GM10248 (cell line): ENCODE results near the gene MB.

Experiments
- CTCF ChIA-PET: fragments of 300-600 bp; sonication (Branson Sonifier 250); formaldehyde crosslinking; extraction: SDS; loops from one replicate; lab custom pipeline; 2021; ENCODE audit warnings: antibody characterized with exemption; lab: Yijun Ruan, JAX
- POLR2A ChIA-PET: fragments of 350-650 bp; sonication (Branson Sonifier 250); formaldehyde crosslinking; extraction: SDS; loops from one replicate; lab custom pipeline; 2020; ENCODE audit warnings: antibody characterized with exemption; lab: Yijun Ruan, JAX
- DNase-seq: peaks from one replicate; pipeline ENCODE4 v3.0.0; 2012; ENCODE audit errors: extremely low spot score
- TF ChIP-seq, protein P1 (sequence below): IDR thresholded peaks from 2 replicates; pipeline ENCODE4 v1.5.1; 2012; ENCODE audit warnings: mild to moderate bottlenecking, low read depth; ENCODE audit errors: extremely low read depth, missing control alignments, control extremely low read depth

MB gene

DNA sequence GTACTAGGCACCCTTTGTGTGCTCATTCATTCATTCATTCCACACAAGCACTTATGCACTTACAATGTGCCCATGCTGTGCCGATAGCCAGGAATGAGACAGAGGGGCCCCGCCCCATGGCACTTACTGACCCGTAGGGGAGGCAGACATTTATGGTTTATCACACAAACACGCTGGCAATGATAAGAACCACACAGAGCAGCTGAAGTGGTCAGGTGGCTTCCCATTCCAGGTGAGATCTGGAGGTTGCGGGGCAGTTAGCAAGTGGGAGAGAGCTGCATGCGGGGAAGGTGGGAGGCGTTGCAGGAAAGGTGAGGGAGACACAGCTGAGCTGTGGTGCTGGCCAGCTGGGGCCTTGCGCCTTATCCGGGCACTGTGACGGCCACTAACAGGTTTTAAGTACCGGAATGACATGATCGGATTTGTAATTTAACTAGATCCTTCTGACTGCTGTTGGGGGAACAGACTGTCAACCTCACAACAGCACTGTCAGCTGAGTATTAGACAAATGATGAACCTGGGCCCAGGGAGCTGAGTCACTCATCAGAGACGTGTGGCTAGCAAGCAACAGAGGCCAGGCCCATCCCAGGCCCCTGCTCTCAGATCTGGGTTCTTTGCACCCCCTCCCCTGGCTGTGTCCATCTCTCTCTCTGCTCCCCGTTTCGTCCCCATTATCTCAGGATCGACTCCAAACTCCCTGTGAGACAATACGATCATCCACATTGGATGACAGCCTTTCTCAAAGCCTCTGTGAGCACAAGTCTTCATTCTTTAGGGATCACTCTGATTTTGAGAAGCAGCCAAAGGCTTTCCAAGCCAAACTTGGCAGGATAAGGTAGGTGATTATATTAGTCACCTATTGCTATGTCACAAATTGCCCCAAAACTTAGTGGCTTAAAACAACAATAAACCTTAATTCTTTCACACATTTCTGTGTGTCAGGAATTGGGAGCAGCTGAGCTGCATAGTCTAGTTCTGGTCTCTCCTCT, 48.1 kb downstream of the MB start:
- CTCF ChIA-PET = interaction anchor here (1.9 to 2.0 kb wide), 3 partner anchors 14 to 218 kb away, joined by 5 to 10 read pairs (median 6); no protein-coding TSS in a partner anchor

DNA sequence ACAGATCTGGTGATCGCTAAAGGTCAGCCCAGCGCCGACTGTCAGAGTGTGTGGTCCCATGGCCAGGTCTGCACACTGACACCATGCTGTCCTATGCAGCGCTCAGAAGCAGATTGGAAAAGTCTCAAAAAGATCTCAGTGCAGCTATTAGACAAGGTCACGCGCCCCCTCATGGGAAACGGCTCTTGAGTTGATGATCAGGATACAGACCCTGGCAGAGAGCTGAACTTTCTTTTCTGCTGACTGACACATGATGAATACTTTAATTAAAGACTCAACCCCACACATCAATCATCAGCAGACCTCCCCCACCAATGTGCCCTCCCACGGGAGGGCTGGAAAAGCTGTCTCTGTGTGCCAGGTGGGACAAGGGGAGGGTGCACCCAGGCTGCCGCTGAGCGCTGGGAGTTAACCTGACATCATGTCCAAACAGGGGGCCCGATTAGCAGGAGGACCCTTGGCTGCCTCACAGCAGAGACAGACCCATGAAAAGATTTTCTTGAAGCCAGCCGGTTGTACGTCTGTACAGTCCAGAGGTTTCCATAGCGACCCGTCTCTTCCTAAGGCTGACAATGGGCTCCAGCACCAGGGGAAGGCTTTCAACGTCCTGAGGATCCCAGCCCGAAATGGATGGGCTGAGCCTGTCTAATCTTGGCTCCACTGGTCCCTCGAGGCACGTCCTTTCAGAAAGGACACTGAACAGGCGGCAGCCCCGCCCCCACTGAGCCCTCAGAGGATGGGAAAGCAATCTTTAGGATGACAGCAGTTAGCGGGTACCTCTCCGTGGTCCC, 49.6 kb downstream of the MB start:
- CTCF ChIA-PET = interaction anchor here (1.9 kb wide), 1 partner anchor 216 kb away, joined by 6 read pairs; no protein-coding TSS in a partner anchor
- DNase-seq = no peak
- TF ChIP-seq, protein P1, sequence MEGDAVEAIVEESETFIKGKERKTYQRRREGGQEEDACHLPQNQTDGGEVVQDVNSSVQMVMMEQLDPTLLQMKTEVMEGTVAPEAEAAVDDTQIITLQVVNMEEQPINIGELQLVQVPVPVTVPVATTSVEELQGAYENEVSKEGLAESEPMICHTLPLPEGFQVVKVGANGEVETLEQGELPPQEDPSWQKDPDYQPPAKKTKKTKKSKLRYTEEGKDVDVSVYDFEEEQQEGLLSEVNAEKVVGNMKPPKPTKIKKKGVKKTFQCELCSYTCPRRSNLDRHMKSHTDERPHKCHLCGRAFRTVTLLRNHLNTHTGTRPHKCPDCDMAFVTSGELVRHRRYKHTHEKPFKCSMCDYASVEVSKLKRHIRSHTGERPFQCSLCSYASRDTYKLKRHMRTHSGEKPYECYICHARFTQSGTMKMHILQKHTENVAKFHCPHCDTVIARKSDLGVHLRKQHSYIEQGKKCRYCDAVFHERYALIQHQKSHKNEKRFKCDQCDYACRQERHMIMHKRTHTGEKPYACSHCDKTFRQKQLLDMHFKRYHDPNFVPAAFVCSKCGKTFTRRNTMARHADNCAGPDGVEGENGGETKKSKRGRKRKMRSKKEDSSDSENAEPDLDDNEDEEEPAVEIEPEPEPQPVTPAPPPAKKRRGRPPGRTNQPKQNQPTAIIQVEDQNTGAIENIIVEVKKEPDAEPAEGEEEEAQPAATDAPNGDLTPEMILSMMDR = no peak
- POLR2A ChIA-PET = no interaction called here

More for the DNA sequence above, 48.1 kb downstream of the MB start:
- DNase-seq = no peak
- POLR2A ChIA-PET = no interaction called here
- TF ChIP-seq, protein P1 = no peak

DNA sequence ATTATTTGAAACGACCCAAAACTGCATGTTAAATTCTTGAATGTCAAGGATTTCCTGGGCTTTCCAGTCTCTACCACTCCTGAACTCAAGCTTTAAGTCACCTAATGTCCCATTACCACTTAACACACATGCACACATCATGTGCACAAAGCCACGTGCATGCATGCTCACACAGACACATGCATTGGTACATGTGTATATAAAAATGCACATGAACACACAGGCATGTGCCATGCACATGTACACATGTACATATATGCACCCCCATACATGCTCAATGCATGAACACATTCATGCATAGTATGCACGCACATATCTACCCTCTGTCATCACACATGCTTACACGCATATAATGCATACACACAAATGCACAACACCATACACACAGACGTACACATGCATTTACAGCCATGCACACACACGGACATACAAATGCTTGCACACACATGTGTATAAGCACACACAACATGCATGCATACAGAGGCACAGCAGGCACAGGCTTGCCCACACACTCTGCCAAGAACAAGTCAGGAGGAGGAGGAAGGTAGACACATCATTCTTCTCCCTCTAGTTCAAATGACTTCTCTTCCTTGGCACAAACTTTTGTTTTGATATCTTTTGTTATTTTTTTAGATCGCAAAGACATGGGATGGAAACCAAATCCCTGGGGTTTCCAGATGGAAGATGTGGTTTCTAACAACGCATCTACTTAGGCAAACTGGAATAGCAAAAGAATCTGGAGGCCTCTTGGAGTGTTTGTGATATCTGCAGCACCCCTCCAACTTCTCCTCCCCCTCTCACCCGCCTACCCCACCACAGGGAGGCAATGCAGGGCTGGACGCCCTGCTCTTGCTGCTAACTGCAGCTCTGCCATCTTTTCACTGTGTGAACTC, 51.9 kb downstream of the MB start:
- DNase-seq = no peak
- TF ChIP-seq, protein P1 = no peak
- POLR2A ChIA-PET = no interaction called here
- CTCF ChIA-PET = interaction anchor here (0.9 to 1.9 kb wide), 5 partner anchors 18 to 214 kb away, joined by 3 to 4 read pairs (median 3); no protein-coding TSS in a partner anchor

DNA sequence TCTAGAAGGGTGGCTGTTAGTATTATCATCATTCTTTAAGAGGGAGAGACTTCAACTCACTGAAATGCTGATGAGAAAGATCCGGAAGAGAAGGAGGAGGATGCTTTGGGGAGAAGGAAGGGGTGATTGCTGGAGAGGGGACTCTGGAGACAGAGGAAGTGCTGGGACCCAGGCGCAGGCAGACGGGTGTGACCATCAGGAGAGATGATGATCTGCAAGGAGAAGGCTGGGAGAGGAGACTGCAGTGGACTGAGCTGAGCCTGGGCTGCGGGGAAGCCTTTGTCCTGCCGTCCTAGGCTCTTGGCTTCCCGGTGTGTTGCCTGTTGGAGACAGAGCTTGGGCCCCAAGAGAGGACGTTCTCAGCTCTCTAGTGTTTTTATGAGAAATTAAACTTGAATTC, 53.9 kb downstream of the MB start:
- ChIA-PET CTCF (interaction anchor here (1.0 to 1.9 kb wide), 3 partner anchors 9 to 25 kb away, joined by 3 to 4 read pairs (median 3); no protein-coding TSS in a partner anchor), POLR2A (no interaction called here)
- no peak for DNase-seq
- TF ChIP-seq, protein P1 = no peak

DNA sequence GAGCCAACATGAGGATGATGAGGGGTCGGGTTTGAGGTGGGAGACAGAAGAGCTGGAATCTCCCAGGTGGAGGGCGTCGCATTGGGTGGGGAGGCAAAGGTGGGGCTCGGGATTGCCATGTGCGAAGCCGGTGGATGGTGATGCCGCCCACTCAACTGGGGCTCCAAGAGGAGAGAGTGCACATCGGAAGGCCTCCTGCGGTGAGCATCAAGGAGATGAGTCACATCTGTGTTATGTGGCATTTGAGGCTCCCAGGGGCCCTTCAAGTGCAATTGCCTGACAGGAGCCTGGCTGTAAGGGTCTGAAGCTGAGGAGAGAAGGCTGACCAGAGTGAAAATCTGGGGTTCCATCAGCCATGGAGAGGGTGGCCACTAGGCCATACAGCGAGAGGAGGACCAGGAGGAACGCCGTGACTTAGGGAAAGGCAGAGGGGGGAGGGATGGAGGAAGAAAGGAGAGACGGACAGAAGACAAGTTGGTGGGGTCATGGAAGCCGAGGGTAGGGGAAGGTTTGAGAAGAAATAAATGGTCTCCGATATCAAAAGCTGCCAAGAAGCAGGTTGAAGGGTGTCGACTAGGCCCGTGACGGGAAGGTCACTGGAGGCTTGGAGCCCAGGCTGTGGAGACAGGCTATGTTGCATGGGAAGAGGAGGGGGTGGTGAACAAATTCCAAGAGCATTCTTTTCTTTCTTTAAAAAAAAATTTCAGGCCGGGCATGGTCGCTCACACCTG, 55.2 kb downstream of the MB start:
- POLR2A ChIA-PET = no interaction called here
- CTCF ChIA-PET = no interaction called here
- TF ChIP-seq, protein P1 = no peak
- DNase-seq = no peak
